ENCODE data around the gene GPR162.

DNA sequence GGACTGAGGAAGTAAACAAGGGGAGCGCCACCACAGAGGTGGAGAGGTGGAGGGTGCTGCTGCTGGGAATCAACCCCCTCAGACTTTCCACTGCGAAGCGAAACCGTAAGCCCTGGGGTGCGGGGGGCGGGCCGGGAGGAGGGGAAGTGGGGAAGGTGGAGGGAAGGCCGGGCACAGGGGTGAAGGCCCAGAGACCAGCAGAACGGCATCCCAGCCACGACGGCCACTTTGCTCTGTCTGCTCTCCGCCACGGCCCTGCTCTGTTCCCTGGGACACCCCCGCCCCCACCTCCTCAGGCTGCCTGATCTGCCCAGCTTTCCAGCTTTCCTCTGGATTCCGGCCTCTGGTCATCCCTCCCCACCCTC lies 49.3 kb upstream of the GPR162 start, which contains the start of gene LAG3:
- TF ChIP-seq, protein P1, sequence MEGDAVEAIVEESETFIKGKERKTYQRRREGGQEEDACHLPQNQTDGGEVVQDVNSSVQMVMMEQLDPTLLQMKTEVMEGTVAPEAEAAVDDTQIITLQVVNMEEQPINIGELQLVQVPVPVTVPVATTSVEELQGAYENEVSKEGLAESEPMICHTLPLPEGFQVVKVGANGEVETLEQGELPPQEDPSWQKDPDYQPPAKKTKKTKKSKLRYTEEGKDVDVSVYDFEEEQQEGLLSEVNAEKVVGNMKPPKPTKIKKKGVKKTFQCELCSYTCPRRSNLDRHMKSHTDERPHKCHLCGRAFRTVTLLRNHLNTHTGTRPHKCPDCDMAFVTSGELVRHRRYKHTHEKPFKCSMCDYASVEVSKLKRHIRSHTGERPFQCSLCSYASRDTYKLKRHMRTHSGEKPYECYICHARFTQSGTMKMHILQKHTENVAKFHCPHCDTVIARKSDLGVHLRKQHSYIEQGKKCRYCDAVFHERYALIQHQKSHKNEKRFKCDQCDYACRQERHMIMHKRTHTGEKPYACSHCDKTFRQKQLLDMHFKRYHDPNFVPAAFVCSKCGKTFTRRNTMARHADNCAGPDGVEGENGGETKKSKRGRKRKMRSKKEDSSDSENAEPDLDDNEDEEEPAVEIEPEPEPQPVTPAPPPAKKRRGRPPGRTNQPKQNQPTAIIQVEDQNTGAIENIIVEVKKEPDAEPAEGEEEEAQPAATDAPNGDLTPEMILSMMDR (IDR thresholded peaks at IDR 0.05): no peak
- TF ChIP-seq POLR2A (IDR thresholded peaks at IDR 0.05): no peak
